Left forelimb (tissue), 1 donor: ENCODE results near the gene KRTAP20-2.

Source experiments
- DNase-seq: peaks from one replicate; pipeline ENCODE4 v3.0.0-alpha.2; 2018; ENCODE audit warnings: low spot score

KRTAP20-2 gene

DNA sequence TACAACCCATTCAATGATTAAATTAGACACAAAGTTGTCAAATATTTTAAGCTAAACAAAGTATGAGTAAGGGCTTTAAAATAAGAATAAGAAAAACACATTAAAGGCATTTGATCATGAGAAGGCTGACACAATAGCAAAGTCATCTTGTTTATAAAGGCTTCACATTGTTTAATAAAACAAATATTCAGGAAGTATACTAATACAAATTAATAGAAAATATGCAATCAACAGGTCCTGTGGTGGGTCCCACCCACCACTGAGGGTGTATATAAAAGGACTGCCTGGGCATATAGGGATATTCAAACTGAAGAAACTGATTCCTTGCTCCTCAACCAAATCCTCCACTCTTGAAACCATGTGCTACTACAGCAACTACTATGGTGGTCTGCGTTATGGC is at the start of gene KRTAP20-2:
Gene KRTAP20-2 (plus strand): TSS at position 301 of the 400 bp plus-strand sequence. CDS start 58 bp downstream, at position 359.
- no peak for DNase-seq

DNA sequence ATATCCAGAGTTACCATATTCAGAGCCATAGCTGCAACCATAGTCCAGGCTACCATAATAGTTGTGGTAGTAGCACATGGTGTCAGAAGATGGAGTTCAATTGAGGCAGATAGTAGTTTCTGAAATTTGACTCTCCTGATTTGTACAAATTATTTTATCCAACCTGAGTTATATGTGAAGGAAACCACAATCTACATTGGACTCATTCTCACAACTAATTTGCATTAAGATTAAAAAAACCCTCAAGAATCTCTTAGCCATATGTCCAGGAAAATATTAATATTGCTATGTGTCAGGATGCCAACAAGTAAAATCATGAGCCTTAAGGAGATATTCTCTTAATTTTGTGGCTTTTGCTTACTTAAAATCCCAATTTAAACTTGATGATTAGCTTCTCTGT is 44.7 kb upstream of the KRTAP20-2 start, which contains the start of gene KRTAP22-2:
Gene KRTAP22-2 (minus strand): TSS at position 101 of the 400 bp plus-strand sequence.
- no peak for DNase-seq

DNA sequence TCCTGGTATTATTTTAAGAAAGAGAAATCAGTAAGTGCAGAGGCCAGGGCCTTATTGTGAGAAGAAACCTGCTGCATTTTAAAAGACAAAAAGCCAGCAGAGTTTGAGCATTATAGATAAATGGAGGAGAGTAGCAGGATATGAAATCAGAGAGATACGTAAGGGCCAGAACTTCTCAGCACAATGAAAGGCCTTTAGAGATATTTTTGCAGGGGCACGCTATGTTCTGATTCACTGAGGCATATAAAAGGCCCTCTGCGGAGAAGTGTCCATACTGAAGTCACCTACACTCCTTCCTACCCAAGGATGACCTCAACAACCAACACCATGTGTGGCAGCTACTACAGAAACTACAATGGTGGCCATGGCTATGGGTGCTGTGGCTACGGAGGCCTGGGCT is 42.9 kb upstream of the KRTAP20-2 start, which contains the start of gene KRTAP6-3:
Gene KRTAP6-3 (plus strand): TSS at position 301 of the 400 bp plus-strand sequence. CDS start 6 bp downstream, at position 307.
- DNase-seq: no peak

DNA sequence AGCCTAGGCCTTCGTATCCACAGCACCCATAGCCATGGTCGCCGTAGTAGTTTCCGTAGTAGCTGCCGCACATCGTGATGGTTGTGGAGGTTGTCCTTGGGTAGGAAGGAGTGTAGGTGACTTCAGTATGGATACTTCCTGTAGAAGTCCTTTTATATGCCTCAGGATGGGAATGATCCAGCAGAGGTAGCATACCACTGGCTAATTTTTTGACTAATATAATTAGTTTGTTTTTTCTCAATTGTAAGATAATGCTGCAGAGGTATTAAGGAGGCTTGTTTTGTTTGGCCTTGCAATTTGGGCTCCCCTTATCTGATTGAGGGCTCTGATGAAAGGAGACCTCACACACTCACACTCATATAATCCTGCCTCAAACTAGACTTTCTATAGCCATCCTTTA is 36.2 kb upstream of the KRTAP20-2 start, which contains the start of gene KRTAP6-2:
Gene KRTAP6-2 (minus strand): TSS at position 101 of the 400 bp plus-strand sequence. CDS start 28 bp downstream, at position 73.
- DNase-seq: no peak

DNA sequence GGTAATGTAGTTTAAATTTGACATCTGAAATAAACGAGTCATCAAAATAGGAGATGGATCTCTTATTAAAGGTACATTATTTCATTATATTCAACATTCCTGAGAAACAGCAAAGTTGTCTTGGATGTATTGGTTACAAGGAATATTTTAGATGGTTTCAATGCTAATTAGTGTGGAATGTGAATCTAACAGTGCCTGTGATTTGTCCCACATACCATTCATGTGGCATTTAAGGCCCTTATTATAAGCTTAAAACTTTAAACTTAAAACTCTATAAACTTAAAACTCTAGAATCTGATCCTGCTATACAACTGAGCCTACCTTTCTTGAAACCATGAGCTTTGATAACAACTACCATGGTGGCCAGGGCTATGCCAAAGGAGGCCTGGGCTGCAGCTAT is 34.2 kb upstream of the KRTAP20-2 start, which contains the start of gene KRTAP22-1:
Gene KRTAP22-1 (plus strand): TSS at position 301 of the 400 bp plus-strand sequence.
- no peak for DNase-seq

DNA sequence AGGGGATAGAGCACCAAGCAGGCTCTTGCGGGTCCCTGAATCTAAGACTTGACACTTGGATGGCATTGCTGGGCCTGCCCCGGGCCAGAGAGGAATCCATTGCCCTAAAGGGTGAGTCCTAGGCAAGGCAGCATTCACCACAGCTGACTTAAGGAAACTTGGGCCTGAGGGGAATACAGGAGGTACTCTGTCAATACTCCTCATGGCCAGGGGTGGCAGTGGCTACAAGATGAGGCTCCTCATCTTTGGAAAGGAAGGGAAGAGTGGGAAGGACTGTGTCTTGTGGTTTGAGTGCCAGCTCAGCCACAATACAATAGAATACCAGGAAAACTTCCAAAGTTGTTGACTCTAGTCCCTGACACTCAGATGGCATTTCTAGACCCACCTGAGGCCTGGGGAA is 29.0 kb upstream of the KRTAP20-2 start:
- no peak for DNase-seq

DNA sequence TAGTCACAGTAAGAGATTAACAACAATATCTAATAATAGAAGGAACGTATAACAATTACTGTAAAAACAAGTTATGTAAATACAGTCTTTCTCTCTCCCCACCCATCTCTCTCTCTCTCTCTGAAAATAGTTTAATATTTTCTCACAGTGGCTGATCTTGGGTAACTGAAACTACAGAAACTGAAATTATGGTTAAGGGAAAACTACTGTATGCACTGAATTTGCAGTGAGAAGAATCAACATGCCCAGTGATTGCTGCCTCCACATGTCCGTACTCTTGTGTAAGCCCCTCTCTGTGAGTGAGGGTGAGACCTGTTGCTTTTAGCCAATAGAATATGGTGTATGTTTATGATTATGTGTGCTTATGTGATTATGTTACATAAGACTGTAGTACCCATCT is 22.9 kb upstream of the KRTAP20-2 start:
- no peak for DNase-seq

DNA sequence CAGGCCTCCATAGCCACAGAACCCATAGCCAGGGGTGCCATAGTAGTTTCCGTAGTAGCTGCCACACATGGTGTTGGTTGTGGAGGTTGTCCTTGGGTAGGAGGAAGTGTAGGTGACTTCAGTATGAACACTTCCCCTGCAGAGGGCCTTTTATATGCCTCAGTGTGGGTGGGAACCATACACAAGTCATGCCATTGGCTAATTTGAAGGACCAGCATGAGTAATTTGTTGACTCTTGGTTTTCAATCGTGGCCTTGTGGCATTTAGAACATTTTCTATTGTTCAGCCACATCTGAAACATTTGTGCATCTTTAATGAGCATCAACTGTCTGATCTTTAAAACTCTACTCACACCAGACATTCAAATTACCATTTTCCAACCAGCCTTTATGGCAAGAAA is 21.2 kb upstream of the KRTAP20-2 start, which contains the start of gene KRTAP6-1:
Gene KRTAP6-1 (minus strand): TSS at position 95 of the 400 bp plus-strand sequence. CDS start 26 bp downstream, at position 69.
- DNase-seq: no peak

DNA sequence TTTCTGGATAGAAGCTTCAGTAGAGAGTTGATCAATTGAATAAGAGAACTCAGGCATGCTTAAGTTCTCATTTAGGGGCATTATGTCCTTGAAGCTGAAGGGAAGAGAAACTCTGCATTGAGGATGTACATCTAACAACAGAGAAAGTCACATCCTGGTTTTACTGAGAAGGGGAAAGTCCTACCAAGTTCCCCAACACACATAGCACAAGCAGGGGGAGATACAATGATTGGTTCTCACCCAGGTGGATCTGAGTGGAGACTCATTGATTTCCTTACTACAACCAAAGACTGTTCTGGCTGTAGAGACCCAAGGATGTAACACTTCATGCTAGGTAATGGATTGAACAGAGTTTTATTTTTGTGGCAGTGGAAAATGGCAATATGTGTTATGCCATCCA is 19.8 kb upstream of the KRTAP20-2 start:
- no peak for DNase-seq

DNA sequence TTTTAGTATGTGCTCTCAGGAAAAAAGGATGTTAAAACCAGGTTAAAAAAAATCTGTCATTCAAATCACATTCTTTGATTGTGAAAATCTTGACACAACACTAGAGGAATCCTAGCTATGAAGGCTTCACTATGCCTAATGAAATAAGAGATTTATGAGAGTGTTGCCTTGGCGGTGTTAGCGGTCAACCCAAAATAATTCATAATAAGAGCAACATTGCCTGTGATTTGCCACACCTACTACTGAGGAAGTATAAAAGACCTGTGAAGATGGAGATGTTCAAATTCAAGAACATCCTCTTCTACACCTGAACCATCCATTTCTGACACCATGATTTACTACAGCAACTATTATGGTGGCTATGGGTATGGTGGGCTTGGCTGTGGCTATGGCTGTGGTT is 18.9 kb upstream of the KRTAP20-2 start, which contains the start of gene KRTAP20-1:
Gene KRTAP20-1 (plus strand): TSS at position 301 of the 400 bp plus-strand sequence. CDS start 30 bp downstream, at position 331.
- DNase-seq: no peak

DNA sequence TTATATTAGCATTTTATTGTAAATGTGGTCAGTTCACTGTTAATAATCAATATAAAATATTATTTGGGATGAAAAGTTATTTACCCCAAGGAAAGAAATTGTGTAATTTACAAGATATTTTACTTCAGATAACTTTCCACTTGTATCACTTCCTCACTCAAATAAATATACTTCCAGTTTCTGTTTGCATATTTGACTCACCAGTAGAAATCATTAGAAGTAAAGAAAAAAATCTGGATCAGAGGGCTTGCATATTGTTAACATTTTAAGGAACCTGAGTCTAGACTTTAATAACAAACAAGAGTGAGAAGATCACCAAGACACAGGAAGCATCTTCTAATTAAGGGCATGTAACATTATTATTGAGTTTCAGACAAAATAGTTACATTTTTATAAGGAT is 14.9 kb upstream of the KRTAP20-2 start:
- no peak for DNase-seq

DNA sequence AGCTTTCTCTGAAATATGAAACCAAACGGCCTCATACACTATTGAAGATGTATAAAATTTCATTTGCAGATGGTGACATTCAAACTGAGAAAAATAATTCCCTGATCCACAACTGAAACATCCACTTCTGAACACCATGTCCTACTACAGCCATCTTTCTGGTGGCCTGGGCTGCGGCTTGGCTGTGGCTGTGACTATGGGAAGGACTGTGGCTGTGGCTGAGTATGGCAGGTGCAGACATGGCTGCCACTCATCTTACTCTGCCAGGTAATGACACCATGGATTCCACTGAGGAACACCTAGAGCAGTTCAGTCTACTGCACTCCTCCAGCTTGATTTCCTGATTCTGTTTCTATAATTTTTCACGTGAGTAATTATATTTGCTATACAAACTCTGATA is 14.5 kb upstream of the KRTAP20-2 start, which contains the start of gene KRTAP20-4:
Gene KRTAP20-4 (plus strand): TSS at position 106 of the 400 bp plus-strand sequence.
- DNase-seq: no peak

DNA sequence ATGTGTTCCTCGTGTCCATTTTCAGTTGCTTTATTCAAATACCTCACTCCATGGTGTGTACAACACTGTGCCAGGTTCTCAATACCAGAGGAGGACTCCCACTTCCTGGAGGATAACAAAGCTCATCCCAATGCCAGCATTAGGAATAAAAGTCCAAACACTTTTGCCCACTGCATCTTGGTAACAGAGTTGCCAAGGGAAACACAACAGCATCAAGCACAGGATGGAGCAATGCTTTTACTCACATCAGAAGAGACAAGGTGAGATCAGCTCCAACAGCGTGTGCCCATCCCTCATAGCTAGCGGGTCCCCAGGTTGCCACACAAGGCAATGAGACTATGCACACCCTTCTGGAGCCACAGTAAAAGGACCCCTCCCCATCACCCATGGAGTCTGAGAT is 11.6 kb upstream of the KRTAP20-2 start:
- no peak for DNase-seq

DNA sequence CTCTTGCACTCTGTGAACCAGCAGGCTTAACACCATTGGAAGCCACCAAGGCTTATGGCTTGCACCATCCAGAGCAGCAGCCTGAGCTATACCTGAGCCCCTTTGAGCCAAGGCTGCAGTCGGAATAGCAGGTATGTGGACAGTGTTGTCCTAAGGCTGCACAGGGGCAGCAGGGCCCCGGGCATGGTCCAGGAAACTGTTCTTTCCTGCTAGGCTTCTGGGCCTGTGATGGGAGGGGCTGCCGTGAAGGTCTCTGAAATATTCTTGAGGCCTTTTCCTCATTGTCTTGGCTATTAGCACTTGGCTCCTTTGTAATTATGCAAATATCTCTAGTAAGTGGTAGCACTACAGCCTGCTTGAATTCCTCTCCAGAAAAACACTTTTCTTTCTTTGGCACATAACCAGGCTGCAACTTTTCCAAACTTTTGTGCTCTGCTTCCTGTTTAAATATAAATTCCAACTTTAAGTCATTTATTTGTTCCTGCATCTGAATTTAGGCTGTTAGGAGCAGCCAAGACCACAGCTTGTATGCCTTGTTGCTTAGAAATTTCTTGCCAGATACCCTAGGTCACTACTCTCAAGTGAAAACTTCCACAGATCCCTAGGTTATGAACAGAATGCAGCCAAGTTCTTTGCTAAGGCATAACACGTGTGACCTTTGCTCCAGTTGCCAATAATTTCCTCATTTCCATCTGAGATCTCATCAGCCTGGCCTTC is 9.4 kb upstream of the KRTAP20-2 start:
- DNase-seq: no peak

DNA sequence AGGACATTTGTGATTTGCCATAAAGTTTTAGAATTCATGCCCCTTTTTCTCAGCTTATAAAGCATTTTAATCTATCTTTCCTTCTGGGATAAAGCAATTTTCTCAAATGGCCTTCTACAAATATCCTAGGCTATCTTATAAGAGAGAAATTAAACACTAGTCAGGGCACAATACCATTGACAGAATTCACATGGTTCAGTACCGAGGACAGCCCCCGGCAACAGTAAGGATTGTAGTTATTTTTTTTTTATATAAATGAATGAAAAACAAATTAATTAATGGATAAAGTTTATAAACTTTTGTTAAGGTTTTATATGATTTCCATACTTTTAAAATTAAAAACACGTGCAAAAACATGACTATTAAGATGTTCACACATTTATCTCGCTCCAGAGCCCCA is 6.9 kb upstream of the KRTAP20-2 start:
- DNase-seq: no peak

DNA sequence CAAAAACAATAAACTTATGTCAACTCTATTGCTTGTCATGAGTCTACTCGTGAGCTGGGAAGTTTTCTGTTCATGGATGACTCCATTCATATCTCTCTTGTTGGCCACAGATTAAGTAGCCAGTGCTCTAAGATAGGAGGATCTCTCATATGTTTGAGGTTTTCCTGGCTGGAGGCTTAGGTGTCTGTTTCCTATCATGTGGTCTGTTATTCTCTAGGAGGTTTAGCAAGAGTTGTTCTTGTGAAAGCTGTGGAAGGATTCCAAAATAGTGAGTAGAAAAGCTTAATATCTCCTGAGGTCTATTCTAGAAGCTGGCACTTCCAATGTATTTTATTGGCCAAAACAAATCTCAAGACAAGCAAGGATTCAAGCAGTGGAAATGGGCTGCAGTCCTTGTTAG is 5.8 kb upstream of the KRTAP20-2 start:
- no peak for DNase-seq

DNA sequence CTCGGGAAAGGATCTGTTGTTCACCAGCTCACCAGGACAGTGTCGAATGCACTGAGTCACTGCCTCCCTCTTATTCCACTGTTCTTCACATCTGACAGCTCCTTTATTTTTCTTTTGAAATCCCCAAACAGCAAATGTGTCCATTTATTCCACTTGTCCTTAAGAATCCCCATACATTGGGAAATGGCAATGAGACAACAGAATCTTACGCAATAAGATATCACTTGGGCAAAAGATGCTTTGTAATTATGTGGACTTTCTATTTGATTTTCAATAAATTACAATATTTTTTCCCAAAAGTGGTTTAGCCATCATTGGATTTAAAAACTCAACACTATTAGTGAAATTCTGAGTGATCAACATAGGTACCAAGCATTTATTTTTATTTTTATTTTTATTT is 3.7 kb downstream of the KRTAP20-2 start:
- DNase-seq: no peak

DNA sequence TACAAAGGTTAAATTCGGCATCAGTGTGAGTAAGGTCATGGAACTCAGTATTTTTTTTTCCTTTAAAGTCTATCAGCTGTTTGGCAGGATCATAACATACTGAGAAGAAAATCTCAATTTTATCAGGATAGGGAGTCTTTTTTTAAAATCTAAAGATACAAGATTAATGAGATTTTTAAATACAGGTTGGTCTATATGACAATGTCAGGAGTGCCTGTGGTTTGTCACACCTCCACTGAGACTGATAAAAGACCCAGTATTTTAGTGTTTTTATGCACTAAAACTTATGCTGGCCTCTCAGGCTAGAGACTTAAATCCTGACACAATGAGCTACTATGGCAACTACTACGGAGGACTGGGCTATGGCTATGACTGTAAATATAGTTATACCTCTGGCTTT is 7.6 kb downstream of the KRTAP20-2 start, which contains the start of gene KRTAP20-3:
Gene KRTAP20-3 (plus strand): TSS at position 301 of the 400 bp plus-strand sequence.
- no peak for DNase-seq

DNA sequence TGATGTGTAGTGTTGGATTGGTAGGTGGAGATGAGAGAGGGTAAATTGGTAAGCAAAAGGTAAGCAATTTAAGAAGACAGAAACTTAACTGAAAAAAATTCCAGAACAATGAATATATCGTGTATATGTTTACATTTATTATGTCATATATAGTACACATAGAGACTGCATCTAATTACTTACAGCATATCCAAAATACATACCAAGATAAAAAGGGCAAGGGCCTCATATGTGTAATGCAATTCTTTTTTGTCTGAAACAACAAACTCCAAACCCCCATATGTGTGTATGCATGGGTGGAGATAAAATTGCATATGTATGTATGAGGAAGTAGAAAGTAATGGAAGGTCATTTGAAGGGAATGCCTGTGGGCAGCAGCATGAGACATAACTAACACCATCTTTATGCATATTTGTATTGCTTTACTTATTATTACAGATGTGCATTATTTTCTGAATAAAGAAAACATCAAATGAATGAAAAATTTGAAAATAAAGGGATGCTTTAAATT is 12.0 kb downstream of the KRTAP20-2 start:
- no peak for DNase-seq

DNA sequence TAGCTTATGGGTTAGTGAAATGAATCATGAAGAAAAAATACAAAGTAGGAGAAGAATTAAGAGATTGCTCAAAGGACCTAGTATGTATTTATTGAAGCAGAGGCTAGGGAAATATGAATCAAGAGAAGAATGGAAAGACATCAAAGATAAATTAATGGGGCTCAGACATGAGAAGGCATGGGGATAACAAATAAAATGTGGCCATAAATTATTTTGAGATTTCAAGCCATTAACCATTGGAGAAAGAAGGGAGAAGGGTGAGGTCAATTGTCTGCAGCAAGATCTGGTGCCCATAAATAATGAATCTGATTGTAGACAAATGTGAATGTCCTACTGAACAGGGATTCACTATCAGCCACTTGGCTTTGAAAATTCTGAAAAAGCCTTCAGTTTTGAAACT is 17.9 kb downstream of the KRTAP20-2 start:
- no peak for DNase-seq

DNA sequence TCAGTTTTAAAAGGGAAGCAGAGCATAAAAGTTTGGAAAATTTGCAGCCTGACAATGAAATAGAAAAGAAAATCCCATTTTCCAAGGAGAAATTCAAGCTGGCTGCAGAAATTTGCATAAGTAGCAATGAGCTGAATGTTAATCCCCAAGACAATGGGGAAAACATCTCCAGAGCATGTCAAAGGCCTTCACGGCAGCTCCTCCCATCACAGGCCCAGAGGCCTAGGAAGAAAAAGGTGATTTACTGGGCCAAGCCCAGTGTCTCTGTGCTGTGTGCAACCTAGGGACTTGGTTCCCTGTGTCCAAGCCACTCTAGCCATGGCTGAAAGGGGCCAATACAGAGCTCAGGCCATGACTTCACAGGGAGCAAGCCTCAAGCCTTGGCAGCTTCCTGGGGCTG is 33.8 kb downstream of the KRTAP20-2 start:
- DNase-seq: no peak

DNA sequence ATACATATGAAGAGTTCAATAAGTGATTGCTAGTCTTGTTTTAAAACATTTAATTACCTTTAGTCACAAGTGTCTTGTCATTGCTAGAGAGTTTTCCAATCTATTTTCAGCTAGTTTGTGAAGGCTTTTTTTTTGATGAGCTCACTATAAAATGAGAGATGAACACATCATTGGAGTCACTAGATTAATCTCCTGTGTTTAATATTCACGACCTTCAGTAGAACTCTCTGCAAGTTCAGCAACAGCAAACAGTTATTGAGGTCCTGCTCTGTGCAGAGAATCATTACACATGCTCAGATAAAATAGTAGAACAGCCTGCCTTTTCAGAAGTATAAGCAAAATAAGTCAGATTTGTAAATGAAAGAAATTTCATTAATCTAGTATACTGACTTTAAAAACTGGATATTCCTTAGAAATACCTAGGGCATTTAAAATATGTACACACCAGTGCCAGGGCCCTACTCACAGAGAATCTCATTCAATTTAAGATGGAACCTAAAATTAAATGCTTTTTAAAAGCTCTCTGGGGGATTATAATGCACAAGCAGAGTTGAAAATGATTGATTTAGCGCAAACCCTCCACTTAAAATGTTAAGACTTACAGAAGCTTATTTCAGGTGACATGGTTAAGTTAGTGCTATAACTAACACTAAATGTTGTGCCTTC is 38.1 kb downstream of the KRTAP20-2 start:
- DNase-seq: no peak
